Limb (tissue), 2 donors: Measurements from ENCODE around the gene ATXN2.
"Not testable (repeated sequence)": the region's sequence is repeated elsewhere in the genome, so short reads cannot be mapped to it uniquely, and the experiment has no call there.

Experiments
- DNase-seq, 2 donors: peaks; one replicate each; pipeline ENCODE4 v3.0.0-alpha.2; 2016; ENCODE audit errors: extremely low spot score in 2 of 2

ATXN2 gene

DNA sequence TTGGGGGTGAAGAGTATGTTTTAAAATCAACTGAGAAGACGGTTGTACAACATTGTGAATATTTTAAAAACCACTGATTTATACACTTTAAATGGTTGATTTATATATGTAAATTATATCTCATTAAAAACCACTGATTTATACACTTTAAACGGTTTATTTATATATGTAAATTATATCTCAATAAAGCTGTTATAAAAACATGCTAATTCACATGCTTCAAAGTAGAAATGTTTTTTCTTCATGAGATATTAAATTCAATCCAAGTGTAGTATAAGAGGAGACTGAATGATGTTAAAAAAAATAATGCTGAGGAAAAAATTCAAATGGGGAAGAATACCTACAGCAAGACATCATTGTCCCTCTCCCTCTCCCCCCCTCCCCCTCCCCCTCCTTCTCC, 92.9 kb downstream of the ATXN2 start:
- no peak for DNase-seq

DNA sequence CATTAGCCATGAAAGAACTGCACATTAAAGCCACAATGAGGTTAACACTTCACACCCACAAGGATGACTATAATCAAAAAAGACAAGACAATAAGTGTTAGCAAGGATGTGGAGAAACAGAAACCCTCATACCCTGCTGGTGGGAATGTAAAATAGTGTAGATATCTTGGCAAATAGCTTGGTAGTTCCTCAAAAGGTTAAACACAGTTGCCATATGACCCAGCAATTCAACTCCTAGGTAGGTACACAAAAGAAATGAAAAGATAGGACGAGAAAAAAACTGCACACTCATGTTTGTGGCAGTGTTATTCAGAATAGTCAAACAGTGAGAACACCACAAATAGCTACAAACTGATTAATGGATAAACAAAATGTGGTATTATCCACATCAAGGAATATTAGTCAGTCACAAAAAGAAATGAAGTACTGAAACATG, 93.5 kb downstream of the ATXN2 start:
- no peak for DNase-seq

DNA sequence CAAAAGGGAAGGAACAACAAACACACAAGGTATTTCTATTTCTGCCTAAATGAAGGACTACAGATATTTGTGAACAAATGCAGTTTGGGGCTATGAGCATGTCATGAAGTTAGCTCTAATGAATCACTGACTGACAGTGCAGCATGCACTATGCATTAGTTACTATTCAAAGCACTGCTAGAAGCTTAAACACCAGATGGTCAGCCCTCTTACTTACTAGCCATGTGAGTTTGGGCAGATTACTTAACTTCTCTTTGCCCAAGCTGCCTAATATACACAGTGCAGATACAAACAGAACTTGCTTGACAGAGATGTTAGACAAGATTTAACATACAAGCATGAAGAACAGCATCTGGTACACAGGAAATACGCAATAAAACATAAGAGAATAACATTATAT, 96.0 kb downstream of the ATXN2 start:
- DNase-seq: no peak

DNA sequence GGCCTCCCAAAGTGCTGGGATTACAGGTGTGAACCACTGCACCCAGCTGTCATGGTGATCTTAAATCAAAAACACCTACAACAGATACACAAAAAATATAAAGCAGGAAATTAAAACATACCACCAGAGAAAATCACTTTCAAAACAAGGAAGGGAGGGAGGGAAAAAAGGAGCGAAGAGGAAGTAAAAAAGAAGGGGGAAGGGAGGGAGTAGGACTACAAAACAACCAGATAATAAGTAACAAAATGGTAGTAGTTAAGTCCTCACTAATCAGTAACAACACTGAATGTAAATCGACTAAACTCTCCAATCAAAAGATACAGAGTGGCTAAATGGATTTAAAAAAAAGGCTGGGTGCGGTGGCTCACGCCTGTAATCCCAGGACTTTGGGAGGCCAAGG, 104.4 kb downstream of the ATXN2 start:
- no peak for DNase-seq

DNA sequence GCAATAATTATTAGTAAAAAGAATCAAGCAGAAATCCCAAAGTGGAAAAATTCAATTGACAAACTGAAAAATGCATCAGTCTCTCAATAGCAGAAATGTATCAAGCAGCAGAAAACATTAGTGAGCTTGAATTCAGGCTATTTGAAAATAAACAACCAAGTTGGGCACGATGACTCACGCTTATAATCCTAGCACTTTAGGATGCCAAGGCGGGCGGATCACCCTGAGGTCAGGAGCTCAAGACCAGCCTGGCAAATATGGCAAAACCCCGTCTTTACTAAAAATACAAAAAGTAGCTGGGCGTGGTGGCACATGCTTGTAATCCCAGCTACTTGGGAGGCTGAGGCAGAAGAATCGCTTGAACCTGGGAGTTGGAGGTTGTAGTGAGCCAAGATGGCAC, 106.1 kb downstream of the ATXN2 start:
- DNase-seq: not testable (repeated sequence)

DNA sequence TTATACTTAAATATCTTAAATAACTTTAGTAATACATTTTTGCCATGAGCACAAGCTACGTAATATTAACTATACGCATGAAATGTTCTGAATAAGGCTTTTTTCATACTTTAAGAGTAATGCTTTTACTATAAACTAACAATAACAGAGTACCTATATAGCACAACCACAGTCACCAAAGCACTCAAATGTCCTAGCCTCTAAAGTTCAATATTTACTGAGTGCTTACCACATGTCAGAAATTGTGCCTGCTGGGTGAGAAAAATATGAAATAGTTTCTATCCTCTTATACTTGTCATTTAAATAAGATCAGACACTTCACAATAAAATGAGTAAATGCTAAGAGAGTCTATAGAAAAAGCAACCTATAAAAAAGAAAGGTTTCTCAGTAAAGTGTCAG, 110.3 kb downstream of the ATXN2 start:
- DNase-seq: no peak

DNA sequence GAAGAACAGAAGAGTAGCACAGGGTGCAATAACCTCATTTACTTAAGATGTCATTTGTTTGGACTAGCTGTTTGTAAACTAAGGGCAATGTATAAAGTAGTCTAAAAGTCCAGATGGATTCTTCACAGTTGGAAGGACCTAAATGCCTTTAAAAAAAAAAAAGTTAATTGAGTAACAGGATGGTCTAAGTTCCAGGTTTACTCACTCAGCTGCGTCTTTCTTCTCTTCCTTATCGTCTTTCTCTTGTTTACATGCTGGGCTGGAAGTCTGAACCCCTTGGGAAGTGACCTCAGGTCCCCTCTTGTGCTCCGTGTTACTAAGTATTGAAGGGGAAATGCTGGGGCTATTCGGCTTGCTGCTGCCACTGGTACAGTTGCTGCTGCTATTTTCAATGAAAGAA, 110.8 kb downstream of the ATXN2 start:
- DNase-seq: no peak

DNA sequence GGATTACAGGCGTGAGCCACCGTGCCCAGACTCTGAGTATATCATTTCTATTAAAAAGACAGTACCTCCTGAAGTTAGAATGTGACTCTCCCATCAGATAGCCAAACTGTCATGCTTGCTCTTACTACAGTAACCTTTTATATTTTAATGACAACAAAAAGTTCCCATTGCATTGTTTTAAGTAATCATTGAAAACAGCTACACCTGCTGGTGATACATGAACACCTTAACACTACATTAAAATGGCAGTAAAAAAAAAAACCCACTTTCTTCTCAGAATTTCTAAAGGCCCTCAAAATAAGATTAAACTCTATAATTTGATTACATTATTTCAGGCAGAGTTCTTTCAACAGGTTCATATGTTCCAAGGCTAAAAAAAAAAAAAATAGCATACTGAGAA, 116.7 kb downstream of the ATXN2 start:
- no peak for DNase-seq

DNA sequence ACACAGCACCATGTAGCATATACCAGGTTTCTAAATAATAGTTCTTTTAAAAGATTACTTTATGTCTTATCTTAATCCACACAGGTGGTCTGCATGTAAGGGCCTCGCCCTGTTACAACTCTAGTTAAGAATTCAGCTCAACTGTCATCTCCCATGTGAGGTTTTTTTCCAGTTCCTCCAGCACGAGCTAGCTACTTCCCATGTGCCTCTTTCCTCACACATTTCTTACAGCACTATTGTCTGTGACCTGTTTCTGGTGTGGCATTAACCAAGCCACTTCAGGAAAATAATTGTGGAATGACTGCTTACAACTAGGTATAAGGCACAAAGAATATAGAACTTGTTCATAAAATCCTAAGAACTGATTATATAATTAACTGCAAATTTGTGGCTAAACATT, 127.9 kb downstream of the ATXN2 start:
- DNase-seq: no peak

DNA sequence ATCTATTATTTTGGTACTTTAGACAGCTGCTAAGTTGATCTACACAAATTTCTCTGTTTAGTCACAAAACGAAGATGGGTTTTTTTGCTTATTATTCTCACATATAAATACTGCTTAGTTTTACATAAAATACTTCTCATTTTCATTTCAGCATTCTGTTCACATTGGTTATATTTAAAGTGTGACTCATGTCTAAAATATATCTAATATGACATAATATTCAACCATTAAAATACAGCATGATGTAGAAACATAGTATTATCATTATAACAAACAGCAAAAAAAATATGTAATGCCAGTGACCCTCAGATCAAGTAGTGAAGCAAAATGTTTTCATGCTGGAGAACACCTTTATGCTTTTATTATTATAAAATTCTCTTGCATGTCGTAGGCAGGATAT, 129.7 kb downstream of the ATXN2 start:
- DNase-seq: no peak

DNA sequence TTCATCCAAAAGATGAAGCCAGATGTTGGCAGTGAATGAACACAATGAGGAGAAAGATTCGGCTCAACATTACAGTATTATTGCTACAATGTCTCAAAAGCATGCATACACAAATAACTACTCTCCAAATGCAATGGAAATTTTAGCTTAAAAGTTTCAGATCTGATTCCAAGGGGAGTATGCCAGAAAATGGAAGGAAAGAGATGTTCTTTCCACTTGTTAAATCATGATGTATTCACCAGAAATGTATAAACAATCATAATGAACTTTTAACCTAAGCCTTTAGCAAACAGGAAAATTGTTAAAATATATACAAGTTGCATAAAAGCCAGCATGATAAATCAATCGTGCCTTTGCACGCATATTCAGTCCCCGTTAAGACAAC, 131.3 kb downstream of the ATXN2 start:
- DNase-seq: peak in 1 of 2 donors; percentile 51

DNA sequence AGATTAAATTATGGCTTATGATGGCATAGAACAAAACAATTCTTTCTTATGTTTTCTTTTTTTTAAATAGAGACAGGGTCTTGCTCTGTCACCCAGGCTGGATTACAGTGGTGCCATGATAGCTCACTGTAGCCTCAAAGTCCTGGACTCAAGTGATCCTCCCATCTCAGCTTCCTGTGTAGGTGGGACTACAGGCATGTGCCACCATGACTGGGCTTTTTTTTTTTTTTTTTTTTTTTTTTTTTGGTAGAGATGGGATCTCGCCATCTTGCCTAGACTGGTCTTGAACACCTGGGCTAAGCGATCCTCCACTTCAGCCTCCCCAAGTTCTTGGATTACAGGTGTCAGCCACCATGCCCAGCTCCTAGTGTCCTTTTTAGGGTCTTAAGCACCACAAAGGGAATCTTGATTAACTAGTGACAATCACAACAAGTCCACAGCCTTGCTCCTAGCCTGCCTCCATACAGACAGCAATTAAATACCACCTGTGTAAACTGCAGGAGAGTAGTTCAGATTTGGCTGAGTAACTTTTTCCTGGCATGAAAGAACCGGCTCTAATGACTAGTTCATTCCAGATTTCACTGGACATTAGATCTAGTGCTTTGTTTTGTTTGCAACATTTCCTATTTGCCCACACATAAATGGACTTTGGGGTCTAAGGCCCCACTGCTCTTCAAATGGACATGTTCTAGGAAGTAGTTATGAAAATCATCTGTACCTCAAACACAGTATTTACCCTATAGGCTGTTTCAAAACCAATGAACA, 131.8 kb downstream of the ATXN2 start:
- no peak for DNase-seq

DNA sequence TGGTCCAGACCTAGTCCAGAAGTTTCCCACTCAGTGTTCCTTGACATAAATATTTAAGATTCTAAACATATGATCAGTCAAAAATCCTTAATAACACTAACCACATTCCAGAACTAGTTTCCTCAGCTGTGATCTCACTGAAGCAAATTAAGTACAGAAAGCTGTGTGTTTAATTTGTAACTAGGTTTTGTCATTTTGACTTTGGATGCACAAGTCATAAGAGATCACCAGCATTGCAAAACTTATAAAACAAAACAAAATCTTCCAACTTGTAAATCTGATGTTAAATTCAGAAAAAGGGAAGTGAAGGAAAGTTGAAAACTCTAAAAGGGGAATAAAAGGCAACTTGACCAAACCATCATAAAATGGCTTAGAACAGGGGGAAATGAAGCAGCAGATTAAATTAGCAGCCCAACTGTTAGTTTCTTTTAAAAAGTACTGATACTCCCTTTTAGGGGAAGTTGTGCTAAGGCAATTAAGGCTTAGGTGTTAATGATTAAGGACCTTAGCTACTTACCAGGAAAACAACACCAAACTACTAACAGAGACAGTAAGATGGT, 136.8 kb downstream of the ATXN2 start:
- no peak for DNase-seq

DNA sequence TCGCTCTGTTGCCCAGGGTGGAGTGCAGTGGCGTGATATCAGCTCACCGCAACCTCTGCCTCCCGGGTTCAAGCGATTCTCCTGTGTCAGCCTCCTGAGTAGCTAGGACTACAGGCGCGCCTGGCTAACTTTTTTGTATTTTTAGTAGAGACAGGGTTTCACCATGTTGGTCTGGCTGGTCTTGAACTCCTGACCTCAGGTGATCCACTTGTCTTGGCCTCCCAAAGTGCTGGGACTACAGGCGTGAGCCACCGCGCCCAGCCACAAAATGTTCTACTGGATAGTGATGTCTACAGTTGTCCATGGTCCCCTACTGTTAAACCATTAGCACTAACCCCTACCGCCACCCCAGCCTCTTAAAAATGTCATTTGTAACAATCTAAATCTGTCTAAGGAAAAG, 139.0 kb downstream of the ATXN2 start:
- DNase-seq: not testable (repeated sequence)

DNA sequence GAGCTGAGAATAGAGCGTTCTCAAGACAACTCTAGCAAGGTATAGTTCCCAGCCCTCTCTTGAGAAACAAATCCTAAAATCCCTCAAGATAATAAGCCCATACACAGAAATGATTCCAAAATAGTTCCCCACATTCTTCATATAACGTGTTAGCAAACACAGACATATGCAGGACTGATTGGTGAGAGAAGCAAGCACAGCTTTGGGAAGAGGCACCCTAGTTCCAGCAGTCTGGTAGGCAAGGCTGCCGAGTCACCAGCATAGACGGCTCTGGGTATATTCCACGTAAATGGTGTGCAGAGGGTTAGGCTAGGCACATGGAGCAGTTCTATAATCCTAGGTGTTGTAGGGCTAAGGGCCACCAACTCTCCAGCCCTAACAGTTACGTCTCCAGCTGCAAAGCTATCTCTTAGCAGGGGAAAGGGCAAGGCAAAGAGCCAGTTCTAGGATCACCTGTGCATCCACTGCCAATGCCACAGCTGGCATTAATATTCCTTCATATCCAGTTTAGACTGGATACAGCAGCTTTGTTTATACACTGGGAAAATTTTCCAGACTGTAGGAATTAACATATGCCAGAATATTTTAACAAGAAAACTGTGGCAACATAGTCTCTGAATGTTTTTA, 140.5 kb downstream of the ATXN2 start:
- no peak for DNase-seq

DNA sequence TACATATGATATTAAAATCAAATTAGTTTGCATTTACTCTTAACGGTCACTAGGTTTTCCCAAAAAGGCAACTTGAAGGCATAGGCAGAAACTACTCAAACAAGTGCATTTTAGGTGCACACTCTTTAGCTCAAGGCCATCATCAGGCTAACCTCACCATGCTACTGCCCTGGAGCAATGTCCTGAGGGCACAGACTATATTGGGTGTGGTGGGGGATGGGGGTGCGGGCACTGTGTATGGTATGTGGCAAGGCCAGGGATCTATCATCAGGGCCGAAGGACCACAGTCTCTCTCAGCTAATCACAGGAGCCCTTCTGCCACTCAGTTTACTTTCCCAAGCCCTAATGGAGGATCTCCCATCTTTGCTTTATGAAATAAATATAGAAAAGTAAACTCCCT, 141.5 kb downstream of the ATXN2 start:
- no peak for DNase-seq

DNA sequence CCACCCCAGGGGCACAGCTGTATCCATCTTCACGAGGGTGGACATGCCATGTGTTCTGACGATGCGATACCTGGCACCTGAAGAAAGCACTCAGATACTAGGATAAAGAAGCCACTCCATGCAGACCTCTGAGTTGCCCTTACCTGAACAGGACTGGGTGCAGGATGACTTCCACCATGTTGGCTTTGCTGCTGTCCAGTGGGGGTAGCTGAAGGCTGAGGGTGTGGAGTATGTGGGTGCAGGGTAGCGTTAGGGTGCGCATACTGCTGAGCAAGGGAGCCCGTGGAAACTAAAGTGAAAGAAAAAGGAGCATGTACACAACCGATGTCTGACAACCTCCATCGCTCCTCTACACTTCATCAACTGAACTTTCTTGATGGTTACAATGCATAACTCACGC, 142.0 kb downstream of the ATXN2 start:
- no peak for DNase-seq

DNA sequence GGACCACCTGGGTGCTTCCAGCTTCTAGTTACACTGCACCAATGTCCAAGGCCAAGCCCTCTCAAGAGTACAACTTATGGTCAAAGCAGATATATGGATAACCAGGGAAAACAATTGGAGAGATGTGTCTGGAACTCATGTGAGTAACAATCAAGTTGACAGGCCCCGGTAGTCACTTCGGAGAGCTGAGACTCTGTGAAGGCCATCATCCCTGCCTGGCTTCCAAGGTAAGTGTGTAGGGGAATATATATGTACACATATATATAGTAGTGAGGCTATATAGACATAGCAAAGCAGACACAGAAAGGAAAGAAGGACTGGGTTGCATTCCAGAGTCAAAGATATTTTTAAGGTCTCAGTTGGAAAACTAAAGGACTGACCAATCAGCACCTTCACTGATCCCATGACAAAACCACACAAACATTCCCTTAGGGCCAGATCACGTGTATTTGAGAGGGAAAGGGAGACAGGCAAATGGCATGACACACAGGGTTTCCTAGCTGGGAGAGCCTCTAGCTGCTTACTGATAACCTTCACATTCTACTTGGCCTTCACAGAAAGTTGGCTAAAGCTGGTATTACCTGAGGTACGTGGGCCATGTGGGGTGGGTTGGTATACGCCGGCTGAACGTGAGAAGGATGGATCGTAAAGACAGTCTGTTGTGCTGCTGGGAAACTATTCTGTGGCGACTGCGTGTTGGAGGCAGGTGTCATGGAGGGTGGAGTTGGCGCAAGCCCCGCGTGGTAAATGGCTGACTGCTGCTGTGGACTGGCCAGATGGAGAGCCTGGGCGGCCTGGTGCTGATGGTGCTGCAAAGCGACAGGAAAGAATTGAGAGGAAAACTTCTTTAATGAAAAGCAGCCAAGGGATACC, 143.4 kb downstream of the ATXN2 start:
- no peak for DNase-seq

DNA sequence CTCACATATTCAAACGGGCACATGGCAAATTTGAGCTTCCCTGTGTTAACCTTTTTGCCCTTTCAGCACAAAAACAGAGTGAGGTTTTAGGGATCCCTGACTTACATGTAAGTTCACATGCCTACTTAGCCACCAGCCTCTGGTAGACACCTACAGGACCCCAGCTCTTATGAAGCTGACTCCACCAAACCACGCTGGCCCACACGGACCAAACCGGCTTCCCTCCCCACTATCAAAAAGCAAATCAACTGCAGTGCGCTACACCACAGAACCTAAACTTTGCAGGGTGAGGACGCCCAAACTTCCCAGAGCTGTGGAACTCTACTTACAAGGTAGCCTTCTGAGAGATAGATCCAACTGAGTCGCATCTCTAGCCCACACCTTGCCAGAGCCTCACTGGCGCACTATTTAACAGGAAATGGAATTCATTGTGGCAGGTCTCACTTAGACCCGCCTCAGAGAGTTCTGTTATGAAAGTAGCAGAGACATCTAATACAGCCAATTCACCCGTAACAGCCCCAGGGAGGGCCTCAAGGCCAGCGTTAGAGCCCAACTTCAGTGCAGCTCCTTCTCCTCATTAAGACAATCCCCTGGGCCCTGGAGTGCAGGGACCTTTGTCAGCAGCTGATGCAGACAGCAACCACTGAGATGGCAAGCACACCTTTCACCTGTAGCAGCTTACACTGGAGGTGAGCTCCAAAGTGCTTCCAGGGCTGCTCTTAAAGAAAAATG, 144.2 kb downstream of the ATXN2 start:
- no peak for DNase-seq

DNA sequence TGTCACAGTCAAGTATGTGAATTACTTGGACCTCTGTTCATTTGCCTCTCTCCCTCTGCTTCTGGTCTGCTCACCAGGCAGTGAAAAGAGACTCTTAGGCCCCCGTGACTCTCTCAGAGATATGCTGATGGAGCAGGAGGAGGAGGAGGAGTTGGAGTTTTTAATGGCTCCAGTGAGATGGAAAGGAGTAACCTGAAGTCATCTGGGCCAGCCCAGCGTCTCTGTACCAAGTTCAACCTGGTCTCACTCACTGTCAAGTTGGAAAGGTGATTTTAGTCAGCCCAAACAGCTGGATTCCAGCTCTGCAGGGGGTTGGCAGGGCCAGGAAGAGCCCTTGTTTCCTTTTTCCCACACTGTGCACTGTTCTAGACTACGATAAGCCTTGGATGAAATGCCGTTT, 144.8 kb downstream of the ATXN2 start:
- no peak for DNase-seq
